ENCODE data around the gene GNRH2.
"Not testable (repeated sequence)": the region's sequence is repeated elsewhere in the genome, so short reads cannot be mapped to it uniquely, and the experiment has no call there.

GNRH2 gene

DNA sequence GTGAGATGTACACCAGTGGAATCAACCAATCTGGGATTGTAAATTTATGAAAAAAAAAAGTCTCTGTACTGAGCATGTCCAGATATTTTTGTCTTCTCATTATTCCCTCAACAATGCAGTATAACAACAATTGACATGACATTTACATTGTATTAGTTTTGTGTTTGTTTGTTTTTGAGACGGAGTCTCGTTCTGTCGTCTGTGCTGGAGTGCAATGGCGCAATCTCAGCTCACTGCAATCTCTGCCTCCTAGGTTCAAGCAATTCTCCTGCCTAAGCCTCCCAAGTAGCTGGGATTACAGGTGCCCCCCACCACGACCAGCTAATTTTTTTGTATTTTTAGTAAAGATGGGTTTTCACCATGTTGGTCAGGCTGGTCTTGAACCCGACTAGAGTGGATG, 31.9 kb downstream of the GNRH2 start:
- DNase-seq: not testable (repeated sequence)

DNA sequence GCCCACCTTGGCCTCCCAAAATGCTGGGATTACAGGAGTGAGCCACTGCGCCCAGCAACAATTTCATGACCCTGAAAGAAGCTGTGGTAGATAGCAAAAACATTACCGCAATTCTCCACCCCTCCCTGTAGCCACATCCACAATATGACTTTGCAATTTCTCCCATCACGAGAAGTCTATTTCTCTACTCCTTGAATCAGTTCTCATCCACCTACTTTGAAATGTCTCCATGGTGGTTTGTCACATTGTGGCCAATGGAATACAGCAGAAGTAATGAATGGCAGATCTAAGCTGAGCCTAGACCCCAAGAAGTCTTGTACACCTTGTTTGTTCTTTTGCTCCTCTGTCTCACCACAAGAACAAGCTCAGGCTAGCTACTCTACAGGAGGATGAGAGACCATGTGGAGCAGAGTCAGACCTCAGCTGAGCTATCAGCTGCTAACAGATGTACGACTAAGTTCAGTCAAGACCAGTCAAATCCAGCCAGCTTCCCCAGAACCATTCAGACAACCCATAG, 34.3 kb downstream of the GNRH2 start:
- DNase-seq: no peak

DNA sequence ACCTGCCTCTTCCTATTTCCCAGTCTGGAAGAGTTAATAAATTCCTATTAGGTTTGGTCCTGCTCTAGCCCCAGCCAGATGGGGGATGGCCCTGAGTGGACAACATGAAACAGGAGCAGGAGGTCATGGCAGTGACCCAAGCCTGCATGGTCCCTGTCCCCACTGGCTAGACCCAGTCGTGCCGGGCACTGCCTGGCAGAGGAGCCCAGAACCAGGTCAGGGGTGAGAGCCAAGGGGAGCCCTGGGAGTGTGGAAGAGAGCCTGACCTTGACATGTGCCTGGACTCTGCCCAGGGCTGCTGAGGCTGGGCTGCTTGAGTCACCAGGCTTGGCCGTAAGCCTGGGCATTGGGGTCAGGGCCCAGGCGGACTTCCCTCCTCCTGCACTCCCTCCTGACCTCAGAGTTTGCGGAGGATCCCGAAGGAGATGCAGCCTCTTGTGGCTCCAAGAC, 37.5 kb downstream of the GNRH2 start:
- no peak for DNase-seq

DNA sequence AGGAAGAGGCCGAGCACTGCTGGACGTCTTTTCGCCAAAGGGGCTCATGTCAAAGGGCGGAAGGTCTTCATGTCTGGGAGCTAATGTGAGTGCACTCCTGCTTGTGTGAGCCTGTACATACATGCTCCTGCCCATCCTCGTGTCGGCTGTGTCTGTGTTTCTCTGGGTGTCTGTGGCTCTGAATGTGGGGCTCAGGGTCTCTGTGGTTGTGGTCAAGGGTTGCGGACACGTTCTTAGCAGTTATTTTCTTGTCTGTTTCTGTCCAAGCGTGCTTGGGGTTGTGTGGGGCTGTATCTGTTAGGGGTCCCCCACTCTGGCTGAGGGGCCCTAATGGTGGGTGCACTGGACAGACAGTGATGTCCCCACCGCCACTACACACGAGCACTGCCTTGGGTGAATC, 38.2 kb downstream of the GNRH2 start:
- no peak for DNase-seq

DNA sequence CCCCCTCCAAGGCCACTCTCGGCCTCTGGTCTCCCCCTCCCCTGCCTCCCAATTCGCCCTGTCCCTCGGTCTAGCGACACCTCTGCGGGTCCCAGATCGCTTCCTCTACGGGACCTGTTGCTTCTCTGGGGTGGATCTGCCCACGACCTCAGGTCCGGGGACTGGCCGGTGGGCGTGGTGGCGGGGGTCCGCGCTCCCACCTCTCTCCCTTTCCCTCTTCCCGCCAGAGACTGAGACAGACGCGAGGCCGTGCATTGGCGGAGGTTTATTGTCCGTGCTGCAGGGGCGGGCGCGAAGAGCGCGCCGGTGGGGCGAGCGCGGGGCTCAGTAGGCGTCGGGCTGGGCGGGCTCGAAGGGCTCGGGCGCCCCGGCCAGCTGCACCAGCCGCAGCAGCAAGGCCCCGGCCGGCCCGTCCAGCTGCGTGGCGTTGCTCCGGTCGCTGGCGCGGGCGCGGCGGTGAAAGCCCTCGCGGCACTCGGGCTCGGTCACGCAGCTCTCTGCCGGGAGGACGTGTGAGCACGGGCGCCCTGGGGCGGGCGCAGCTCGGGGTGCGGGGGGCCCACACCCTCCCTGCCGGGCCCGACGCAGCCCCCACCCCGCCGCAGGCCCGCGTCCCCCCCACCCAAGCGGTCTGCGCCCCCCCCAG, 39.0 kb downstream of the GNRH2 start:
- DNase-seq: no peak

DNA sequence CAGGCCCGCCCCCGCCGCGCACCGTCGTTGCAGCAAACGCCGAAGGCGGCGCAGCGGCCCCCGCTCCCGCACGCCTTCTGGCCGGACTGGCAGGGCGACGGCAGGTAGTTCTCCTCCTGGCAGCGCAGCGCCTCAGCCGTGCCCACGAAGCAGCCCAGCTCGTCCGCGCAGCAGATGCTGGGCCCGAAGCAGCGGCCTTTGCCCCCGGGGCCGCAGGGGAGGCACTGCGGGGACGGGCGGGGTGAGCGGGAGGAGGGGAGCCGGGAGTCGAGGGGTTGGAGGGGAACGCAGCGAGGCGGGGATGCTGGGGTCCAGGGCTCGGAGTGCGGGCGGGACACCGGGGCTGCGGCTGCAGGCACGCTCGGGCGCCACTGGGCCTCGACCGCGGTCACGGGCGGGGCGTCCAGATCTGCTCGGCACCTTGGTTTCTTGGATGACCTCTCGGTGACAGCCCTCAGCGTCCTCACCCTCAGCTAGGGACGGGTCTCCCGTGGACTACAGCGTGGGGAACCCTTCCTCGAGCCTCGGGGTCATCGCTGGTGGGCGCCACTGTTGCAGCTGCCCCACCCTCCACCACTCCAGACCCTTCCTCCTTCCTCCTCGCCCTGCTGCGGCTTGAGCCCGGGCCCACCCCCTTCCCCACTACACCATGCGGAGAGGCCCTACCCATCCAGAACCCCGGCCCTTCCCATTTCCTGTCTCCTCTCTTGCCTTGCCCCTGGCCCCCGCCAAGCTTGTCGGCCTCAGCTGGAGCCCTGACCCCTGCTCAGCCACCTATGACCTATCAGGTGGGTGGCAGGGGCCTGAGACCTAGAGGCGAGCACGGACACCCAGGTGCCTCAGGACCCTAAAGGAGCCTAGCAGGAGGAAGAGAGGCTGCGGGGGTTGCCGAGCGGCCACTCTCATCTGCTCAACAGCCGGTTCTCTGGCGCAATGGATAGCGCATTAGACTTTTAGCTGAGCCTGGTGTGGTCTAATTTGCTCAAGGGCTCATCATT, 39.8 kb downstream of the GNRH2 start:
- no peak for DNase-seq

DNA sequence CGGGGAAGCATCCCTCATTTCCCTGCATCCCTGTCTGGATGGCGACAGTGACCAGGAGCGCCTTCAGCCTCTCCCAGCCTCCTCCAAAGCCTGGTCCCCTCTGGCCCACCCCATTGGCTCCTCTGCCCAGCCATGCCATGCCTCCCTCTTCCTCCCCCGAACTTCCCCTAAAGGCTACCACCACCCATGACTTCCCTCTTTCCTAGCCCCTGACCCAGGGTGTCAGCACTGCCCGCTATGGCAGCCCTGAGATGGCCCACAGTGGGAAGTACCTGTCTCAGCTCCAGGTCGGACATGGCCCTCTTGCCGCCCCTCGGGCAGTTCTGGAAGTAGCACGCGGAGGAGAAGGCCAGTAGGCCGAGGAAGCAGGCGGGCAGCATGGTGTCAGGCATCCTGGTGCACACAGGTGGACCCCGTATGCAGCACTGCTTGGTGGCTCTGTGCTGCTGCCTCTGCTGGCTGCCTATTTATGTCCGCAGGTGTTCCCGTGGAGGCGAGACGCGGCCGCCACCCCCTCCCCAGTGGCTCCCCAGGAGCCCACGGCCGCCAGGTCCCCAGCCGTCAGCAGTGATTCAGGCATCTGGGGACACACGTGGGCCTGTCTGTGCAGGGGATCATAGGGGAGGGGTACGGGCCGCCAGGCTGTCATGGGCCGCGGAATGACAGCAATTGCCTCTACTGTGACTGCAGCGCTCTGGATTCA, 41.0 kb downstream of the GNRH2 start, which contains the start of gene AVP:
TSS of gene AVP (minus strand) at position 442 of the 703 bp plus-strand sequence. CDS start at position 392, 50 bp downstream.
- no peak for DNase-seq

DNA sequence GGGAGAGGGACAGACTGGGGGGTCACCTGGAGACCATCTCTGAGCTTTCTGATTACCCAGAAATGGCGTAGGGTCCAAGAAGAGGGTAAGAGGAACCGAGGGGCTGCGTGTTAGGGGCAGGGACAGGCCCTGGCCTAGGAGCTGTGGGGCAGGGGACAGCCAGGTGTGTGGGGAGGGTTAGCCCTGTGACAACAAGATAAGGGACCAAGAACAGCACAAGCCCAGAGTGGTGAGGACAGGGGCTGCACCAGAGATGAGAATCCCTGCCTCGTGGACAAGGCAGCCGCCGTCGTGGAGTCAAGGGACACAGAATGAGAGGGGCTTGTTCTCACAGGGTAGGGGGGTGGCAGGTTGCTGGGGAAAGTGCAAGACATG, 41.6 kb downstream of the GNRH2 start:
- no peak for DNase-seq

DNA sequence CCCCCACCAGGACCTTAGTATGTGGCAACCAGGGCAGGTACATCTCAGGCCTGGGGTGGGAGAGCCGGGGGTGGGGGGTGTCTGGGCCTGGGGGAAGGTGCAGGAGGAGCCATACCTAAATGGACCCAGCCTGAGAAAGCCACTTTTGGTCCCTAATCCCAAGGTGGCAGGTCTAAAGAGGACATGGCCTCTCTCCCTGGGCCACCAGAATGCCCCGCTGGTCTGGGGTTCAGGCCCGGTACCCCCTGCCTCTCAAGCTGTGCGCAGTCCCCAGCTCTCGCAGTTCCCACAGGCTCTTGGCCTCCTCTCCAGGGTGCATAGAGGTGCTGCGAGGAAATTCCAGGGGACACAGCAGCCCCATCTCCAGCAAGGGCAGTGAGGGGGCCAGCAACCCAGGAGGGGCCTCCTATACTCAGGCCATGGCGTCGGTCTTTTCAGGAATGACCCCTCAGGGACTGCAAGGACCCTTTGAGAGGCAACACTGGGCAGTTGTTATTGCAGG, 42.2 kb downstream of the GNRH2 start:
- DNase-seq: no peak

DNA sequence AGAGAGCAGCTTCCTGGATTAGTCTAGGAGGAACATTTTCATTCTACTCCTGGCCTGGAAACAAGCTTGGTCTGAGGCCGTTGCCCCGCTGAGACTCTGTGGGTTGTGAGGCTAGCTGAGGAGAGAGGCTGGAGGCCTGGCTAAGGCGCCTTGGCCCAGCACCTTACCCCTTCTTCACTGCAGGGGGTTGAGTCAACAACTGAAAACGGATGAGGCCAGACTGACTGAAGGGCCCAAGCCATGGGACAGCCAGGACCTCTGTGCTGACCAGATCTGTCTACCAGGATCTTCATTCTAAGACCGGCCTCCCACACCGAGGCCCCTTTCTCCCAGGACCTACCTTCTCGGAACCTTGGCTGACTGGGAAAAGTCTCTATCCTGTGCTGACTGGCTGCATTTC, 44.6 kb downstream of the GNRH2 start:
- DNase-seq: no peak

DNA sequence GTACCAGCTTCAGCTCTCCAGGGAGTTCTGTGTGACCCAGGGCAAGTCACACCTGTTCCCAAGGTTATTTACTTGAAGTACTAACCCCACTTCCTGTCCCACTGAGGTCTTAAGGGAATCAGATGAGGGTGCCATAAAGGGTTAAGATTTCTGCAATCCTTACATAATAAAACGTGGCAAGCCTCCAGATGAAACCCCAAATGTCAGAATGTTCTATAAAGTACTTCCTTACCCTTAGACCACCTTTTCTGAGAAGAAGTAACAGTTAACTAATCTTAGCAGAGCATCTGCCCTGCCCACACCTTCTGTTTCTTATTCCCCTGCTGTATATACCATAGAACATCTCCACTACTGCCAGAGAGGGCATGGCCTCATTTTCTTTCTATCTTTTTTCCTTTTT, 47.1 kb downstream of the GNRH2 start:
- no peak for DNase-seq

DNA sequence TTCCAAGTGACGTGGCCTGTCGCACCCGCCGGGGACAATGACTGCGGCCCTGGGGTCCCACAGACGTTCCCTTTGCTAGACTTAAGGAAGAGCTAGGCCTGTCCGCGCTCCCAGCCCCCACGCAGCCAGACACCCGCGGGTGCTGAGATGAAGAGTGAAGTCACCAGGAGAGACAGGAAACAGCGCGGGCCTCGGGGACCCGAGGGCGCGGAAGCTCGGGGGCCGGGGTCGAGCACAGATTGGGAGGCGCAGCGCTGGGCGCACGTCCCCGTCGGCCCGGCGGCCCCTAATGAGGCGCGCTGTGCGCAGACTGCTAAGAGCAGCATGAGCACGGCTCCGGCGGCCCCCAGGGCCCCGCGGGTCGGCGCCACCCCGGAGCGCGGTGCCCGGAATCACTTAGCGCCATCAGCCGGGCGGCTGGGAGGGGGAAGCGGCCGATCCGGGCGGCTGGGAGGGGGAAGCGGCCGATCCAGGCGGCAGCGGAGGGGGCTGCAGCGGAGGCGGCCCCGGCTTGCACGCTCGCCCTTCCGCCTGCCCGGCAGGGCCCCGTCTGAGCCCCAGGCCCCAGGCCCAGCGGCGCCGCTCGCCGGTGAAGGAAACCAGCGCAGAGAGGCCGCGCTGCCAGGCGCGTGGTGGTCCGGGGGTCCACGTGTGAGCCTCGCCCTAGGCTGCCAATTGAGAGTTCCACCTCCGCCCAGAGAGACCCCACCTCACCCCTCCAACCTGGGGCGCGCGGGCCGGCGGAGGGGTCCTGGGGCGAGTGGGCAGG, 49.4 kb downstream of the GNRH2 start:
- no peak for DNase-seq

DNA sequence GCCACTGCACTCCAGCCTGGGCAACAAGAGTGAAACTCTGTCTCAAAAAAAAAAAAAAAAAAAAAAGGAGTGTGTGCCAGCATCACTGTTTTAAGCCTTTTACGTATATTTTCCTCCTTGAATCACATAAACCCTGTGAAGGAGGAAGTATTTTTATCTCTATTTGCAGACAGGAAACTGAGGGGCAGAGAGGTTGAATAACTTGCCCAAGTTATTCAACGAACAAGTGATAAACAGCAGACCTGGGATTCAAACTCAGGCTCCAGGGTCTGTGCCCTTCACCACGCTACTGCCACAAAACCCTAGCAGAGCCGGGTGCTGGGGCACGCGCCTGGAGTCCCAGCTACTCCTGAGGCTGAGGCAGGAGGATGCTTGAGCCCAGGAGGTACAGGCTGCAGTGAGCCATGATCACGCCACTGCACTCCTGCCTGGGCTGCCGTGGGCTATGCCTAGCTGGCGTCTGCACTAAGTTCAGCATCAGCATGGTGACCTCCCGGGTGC, 50.5 kb downstream of the GNRH2 start:
- DNase-seq: no peak

DNA sequence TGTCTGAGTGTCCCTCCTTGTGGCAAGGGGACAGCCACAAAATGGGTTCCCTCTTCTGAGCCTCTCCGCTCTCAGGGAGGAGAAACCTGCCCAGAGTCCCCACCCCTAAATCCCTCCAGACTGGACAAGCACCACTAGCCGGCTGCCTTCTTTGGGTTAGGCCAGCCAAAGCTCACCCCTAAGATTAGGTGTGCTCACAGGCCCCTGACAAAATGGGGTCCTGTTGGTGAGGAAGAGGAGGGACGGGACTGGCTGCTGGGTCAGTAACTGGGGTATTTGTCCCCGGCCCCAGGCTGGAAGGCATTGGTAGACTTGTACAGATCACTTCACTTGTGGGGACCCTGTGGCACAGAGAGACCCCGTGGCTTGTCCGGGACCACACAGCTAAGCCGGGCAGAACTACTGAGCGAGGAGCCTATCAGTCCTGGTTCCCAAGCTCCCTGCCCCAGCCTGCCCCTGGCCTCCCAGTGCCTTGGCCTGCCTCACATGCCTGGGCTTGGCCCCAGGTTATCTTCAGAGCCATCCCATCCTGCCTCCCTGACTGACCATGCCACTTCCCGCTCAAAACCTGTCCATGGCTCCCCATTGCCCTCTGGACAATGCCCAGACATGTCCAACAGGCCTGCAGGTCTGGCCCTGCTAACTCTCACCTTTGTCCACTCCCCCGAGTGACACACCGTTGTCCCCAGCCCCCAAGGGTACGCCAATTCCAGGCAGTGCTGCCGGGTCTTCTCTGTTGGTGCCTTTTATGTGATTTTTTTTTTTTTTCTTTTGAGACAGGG, 51.6 kb downstream of the GNRH2 start:
- no peak for DNase-seq

Measured in NCI-H1436 treated with DMSO at 0.1 percent for 48 hours (cell line).